GM19372 (cell line): ENCODE data around the gene LACC1.

ENCODE experiments used
- ATAC-seq: cut with Tn5 transposase; IDR thresholded peaks from one replicate; pipeline ENCODE4 v1.9.1; 2021; ENCODE audit warnings: mild to moderate bottlenecking, low read depth, moderate library complexity; ENCODE audit not compliant: unreplicated experiment

LACC1 gene

GRCh38 chr13:43938449-43938848 lies 58.7 kb downstream of the LACC1 start:
- no peak for ATAC-seq

GRCh38 chr13:43939086-43939485 lies 59.4 kb downstream of the LACC1 start:
- ATAC-seq = no peak

GRCh38 chr13:43942286-43942685 lies 62.6 kb downstream of the LACC1 start:
- no peak for ATAC-seq
